ENCODE results near the gene VWA3B.
"Not testable (repeated sequence)": the region's sequence is repeated elsewhere in the genome, so short reads cannot be mapped to it uniquely, and the experiment has no call there.

VWA3B gene

GRCh38 chr2:98043101-98043500 lies 43.9 kb upstream of the VWA3B start:
- H3K4me3 ChIP-seq (ENCODE audit: low read depth, low read length), result no peak overlapping the region
- TF ChIP-seq CTCF (IDR thresholded peaks at IDR 0.05; ENCODE audit: low read depth, low read length), result no peak

GRCh38 chr2:98044730-98045129 lies 42.2 kb upstream of the VWA3B start:
- H3K4me3 ChIP-seq (ENCODE audit: low read depth, low read length), result not testable (repeated sequence)

GRCh38 chr2:98050070-98050469 lies 36.9 kb upstream of the VWA3B start:
- no peak overlapping the region for H3K4me3 ChIP-seq (ENCODE audit: low read depth, low read length)
- no peak for TF ChIP-seq CTCF (IDR thresholded peaks at IDR 0.05; ENCODE audit: low read depth, low read length)

- H3K4me3 ChIP-seq (ENCODE audit: low read depth, low read length), result no peak overlapping the region
- no peak for TF ChIP-seq CTCF (IDR thresholded peaks at IDR 0.05; ENCODE audit: low read depth, low read length)
Observed at GRCh38 chr2:98058191-98058975, 28.6 kb upstream of the VWA3B start.

- H3K4me3 ChIP-seq (ENCODE audit: low read depth, low read length), result no peak overlapping the region
- TF ChIP-seq CTCF (IDR thresholded peaks at IDR 0.05; ENCODE audit: low read depth, low read length), result no peak
Observed at GRCh38 chr2:98060277-98060676, 26.7 kb upstream of the VWA3B start.

GRCh38 chr2:98063291-98063854 lies 23.6 kb upstream of the VWA3B start:
- TF ChIP-seq CTCF (IDR thresholded peaks at IDR 0.05; ENCODE audit: low read depth, low read length), result no peak
- no peak overlapping the region for H3K4me3 ChIP-seq (ENCODE audit: low read depth, low read length)

GRCh38 chr2:98065808-98066207 lies 21.2 kb upstream of the VWA3B start:
- no peak for TF ChIP-seq CTCF (IDR thresholded peaks at IDR 0.05; ENCODE audit: low read depth, low read length)
- H3K4me3 ChIP-seq (ENCODE audit: low read depth, low read length), result no peak overlapping the region
